Mammary epithelial cell (primary cell): ENCODE data around the gene OR6F1.

Experiments used
- EZH2 ChIP-seq: IDR thresholded peaks from 2 replicates; pipeline ENCODE4 v1.6.1; 2012; ENCODE audit warnings: low read length, inconsistent platforms, borderline replicate concordance
- TF ChIP-seq, protein P1 (sequence below), 2 donors: IDR thresholded peaks in 1 of 2; conservative IDR thresholded peaks in 1 of 2; 2 replicates each; pipeline ENCODE4 v1.5.1; 2011 to 2012; ENCODE audit warnings: inconsistent platforms in 2 of 2, low read length in 2 of 2, mild to moderate bottlenecking in 2 of 2, control low read depth in 1 of 2, low read depth in 1 of 2; ENCODE audit not compliant: insufficient read depth in 1 of 2; ENCODE audit errors: extremely low read depth in 1 of 2

DNA sequence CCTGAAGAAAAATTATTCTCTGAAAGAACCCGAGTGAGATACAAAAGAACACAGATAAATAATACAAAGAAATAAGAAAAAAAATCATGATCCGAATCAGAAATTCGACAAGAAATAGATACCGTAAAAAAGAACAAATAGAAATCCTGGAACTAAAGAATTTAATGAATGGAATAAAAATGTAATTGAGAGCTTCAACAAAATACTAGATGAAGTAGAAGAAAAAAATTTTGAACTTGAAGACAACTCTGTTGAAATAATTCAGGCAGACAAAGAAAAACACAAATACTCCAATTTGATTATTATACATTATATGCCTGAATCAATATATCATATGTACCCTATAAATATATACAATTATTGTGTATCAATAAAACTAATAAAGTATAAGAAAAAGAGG, 4.8 kb upstream of the OR6F1 start:
- TF ChIP-seq, protein P1, sequence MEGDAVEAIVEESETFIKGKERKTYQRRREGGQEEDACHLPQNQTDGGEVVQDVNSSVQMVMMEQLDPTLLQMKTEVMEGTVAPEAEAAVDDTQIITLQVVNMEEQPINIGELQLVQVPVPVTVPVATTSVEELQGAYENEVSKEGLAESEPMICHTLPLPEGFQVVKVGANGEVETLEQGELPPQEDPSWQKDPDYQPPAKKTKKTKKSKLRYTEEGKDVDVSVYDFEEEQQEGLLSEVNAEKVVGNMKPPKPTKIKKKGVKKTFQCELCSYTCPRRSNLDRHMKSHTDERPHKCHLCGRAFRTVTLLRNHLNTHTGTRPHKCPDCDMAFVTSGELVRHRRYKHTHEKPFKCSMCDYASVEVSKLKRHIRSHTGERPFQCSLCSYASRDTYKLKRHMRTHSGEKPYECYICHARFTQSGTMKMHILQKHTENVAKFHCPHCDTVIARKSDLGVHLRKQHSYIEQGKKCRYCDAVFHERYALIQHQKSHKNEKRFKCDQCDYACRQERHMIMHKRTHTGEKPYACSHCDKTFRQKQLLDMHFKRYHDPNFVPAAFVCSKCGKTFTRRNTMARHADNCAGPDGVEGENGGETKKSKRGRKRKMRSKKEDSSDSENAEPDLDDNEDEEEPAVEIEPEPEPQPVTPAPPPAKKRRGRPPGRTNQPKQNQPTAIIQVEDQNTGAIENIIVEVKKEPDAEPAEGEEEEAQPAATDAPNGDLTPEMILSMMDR (conservative IDR thresholded peaks at IDR 0.05 in 1 of 2, IDR thresholded peaks at IDR 0.05 in 1 of 2; ENCODE audit: extremely low read depth in 1 of 2, insufficient read depth in 1 of 2, low read depth in 1 of 2, low read length in 2 of 2): no peak
- no peak for TF ChIP-seq EZH2
